HL-60 (cell line): Measurements from ENCODE around the gene PCSK9.
"Not testable (repeated sequence)": the region's sequence is repeated elsewhere in the genome, so short reads cannot be mapped to it uniquely, and the experiment has no call there.

Experiments used
- DNase-seq, 2 experiments: peaks; one replicate each; pipeline ENCODE4 v3.0.0-alpha.2; 2010 to 2020; ENCODE audit warnings: low read depth in 1 of 2, low spot score in 1 of 2
- H3K27ac ChIP-seq: fragments of 250-450 bp; sonication (Bioruptor Pico); replicated peaks from 2 replicates; pipeline ENCODE4 v1.5.1; 2020; ENCODE audit warnings: mild to moderate bottlenecking, moderate library complexity
- H3K27me3 ChIP-seq: fragments of 250-450 bp; sonication (Bioruptor Pico); 2 replicates; pipeline ENCODE4 v1.5.1; 2021; ENCODE audit warnings: mild to moderate bottlenecking, moderate library complexity; ENCODE audit not compliant: insufficient read depth, poor library complexity, severe bottlenecking
- H3K4me3 ChIP-seq: replicated peaks from 2 replicates; pipeline ENCODE4 v1.5.1; 2011; ENCODE audit warnings: mild to moderate bottlenecking, control low read depth, low read length; ENCODE audit not compliant: insufficient read depth
- CTCF ChIP-seq: IDR thresholded peaks from one replicate; pipeline ENCODE4 v1.5.1; 2011; ENCODE audit warnings: low read length, control low read depth, inconsistent platforms; ENCODE audit not compliant: insufficient read depth
- GABPA ChIP-seq: IDR thresholded peaks from 2 replicates; pipeline ENCODE4 v1.6.1; 2012; ENCODE audit warnings: low read depth
- POLR2AphosphoS5 ChIP-seq: IDR thresholded peaks from 2 replicates; pipeline ENCODE4 v1.6.1; 2012; ENCODE audit warnings: low read depth
- REST ChIP-seq: IDR thresholded peaks from 2 replicates; pipeline ENCODE4 v1.6.1; 2012; ENCODE audit warnings: low read depth; ENCODE audit not compliant: insufficient replicate concordance
- SPI1 ChIP-seq: IDR thresholded peaks from 2 replicates; pipeline ENCODE4 v1.6.1; 2012; ENCODE audit warnings: low read depth, mild to moderate bottlenecking, borderline replicate concordance

The PCSK9 gene

GRCh38 chr1:55015731-55016620, 23.4 kb upstream of the PCSK9 start:
- Histone ChIP-seq H3K27me3 (peaks cover 4% of the 10 kb centered on the region), H3K4me3 (no peak overlapping the region), H3K27ac (no peak overlapping the region)
- TF ChIP-seq GABPA, result no peak
- no peak for TF ChIP-seq POLR2AphosphoS5
- no peak for TF ChIP-seq CTCF
- TF ChIP-seq REST, result no peak
- TF ChIP-seq SPI1, result no peak
- DNase-seq, result no peak

GRCh38 chr1:55018395-55018794, 21.0 kb upstream of the PCSK9 start:
- TF ChIP-seq CTCF (no peak), SPI1 (no peak), GABPA (no peak), POLR2AphosphoS5 (no peak), REST (no peak)

GRCh38 chr1:55021942-55022546, 17.3 kb upstream of the PCSK9 start:
- H3K4me3 ChIP-seq, result no peak overlapping the region
- no peaks in the 10 kb centered on the region for H3K27me3 ChIP-seq
- H3K27ac ChIP-seq, result no peak overlapping the region
- peak; percentile 57 to 72 for DNase-seq
- peak; percentile 84 for TF ChIP-seq CTCF
- no peak for TF ChIP-seq GABPA

More at GRCh38 chr1:55018395-55018794, 21.0 kb upstream of the PCSK9 start:
- H3K27ac ChIP-seq, result no peak overlapping the region
- DNase-seq, result no peak
- no peak overlapping the region for H3K4me3 ChIP-seq
- H3K27me3 ChIP-seq, result peaks cover 4% of the 10 kb centered on the region

GRCh38 chr1:55024163-55024562, 15.2 kb upstream of the PCSK9 start:
- H3K27me3 ChIP-seq, H3K27ac ChIP-seq, DNase-seq, H3K4me3 ChIP-seq: not testable (repeated sequence)

- not testable (repeated sequence) for H3K27ac ChIP-seq, DNase-seq, H3K27me3 ChIP-seq, H3K4me3 ChIP-seq
Observed at GRCh38 chr1:55026682-55027081, 12.7 kb upstream of the PCSK9 start.

- not testable (repeated sequence) for H3K27me3 ChIP-seq, H3K27ac ChIP-seq, H3K4me3 ChIP-seq, DNase-seq
Observed at GRCh38 chr1:55031098-55031497, 8.2 kb upstream of the PCSK9 start.
